GM19328 (cell line): ENCODE measurements around the gene ASTN1.
"Not testable (repeated sequence)": the region's sequence is repeated elsewhere in the genome, so short reads cannot be mapped to it uniquely, and the experiment has no call there.

Source experiments
- ATAC-seq: cut with Tn5 transposase; IDR thresholded peaks from one replicate; pipeline ENCODE4 v1.9.1; 2021; ENCODE audit warnings: mild to moderate bottlenecking, moderate library complexity; ENCODE audit not compliant: unreplicated experiment

The ASTN1 gene

GRCh38 chr1:177116941-177117340 is 47.6 kb downstream of the ASTN1 start:
- no peak for ATAC-seq

- ATAC-seq, result no peak
Measured at GRCh38 chr1:177106614-177107365, 57.7 kb downstream of the ASTN1 start.

- no peak for ATAC-seq
Measured at GRCh38 chr1:177106196-177106595, 58.3 kb downstream of the ASTN1 start.

GRCh38 chr1:177103005-177103852 is 61.3 kb downstream of the ASTN1 start:
- ATAC-seq, result no peak

- ATAC-seq, result no peak
Measured at GRCh38 chr1:177092001-177092400, 72.5 kb downstream of the ASTN1 start.

- ATAC-seq, result no peak
Measured at GRCh38 chr1:177091040-177091439, 73.5 kb downstream of the ASTN1 start.

- ATAC-seq, result no peak
Measured at GRCh38 chr1:177088966-177089365, 75.5 kb downstream of the ASTN1 start.

- ATAC-seq, result no peak
Measured at GRCh38 chr1:177082855-177083693, 81.4 kb downstream of the ASTN1 start.

- ATAC-seq, result no peak
Measured at GRCh38 chr1:177080564-177080963, 83.9 kb downstream of the ASTN1 start.

- no peak for ATAC-seq
Measured at GRCh38 chr1:177077734-177078499, 86.6 kb downstream of the ASTN1 start.

- no peak for ATAC-seq
Measured at GRCh38 chr1:177077006-177077405, 87.5 kb downstream of the ASTN1 start.

- not testable (repeated sequence) for ATAC-seq
Measured at GRCh38 chr1:177074811-177075210, 89.7 kb downstream of the ASTN1 start.

- no peak for ATAC-seq
Measured at GRCh38 chr1:177069490-177069889, 95.0 kb downstream of the ASTN1 start.

- ATAC-seq, result no peak
Measured at GRCh38 chr1:177067752-177068410, 96.6 kb downstream of the ASTN1 start.

GRCh38 chr1:177065430-177065829 is 99.1 kb downstream of the ASTN1 start:
- no peak for ATAC-seq

- ATAC-seq, result no peak
Measured at GRCh38 chr1:177063648-177064047, 100.9 kb downstream of the ASTN1 start.

GRCh38 chr1:177054542-177054941 is 110.0 kb downstream of the ASTN1 start:
- ATAC-seq, result no peak

GRCh38 chr1:177053648-177054047 is 110.9 kb downstream of the ASTN1 start:
- no peak for ATAC-seq

GRCh38 chr1:177048314-177049069 is 116.0 kb downstream of the ASTN1 start:
- ATAC-seq, result no peak
